Stimulated activated CD4-positive, alpha-beta T cell treated with anti-CD3 and anti-CD28 coated beads, Interleukin-4, amount 100 ng/mL, for 4 hours (primary cell): ENCODE results near the gene WDR27.
"Not testable (repeated sequence)": the region's sequence is repeated elsewhere in the genome, so short reads cannot be mapped to it uniquely, and the experiment has no call there.

ENCODE experiments used
- DNase-seq, 2 experiments: peaks; one replicate each; pipeline ENCODE4 v3.0.0-alpha.2; 2020

WDR27 gene

DNA sequence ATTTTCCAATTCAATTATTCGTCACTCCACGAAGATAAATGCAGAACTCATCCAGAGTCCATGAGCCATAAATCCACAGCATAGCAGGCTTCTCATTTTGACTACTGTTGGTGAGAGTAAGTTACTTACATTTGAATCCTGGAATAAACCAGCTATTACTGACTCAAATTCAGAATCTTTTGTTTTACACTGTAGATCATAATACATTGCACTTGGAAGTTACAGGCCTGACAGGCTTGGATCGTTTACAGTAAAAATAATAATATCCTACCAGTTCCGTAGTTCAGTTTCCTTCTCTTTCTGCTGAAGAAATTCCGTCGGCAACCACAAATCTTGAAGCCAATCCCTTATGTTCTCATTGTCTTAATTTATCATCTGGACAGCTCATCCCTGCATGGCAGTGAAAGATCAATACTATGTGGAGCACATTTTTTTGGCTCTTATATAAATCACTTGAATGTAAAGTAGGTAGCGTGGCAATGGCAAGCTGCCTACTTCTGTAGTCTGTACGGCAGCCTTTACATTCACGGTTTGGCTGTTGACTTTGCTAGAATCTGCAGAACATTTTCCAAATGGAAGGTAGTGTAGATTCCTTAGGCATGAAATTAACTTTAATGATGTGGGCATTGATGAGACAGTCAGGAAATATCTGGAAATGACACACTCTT lies 142.9 kb downstream of the WDR27 start:
- DNase-seq: no peak

- DNase-seq: no peak
Measured at GRCh38 chr6:169558378-169558773, 143.5 kb downstream of the WDR27 start.

GRCh38 chr6:169557887-169558286 lies 143.9 kb downstream of the WDR27 start:
- no peak for DNase-seq

DNA sequence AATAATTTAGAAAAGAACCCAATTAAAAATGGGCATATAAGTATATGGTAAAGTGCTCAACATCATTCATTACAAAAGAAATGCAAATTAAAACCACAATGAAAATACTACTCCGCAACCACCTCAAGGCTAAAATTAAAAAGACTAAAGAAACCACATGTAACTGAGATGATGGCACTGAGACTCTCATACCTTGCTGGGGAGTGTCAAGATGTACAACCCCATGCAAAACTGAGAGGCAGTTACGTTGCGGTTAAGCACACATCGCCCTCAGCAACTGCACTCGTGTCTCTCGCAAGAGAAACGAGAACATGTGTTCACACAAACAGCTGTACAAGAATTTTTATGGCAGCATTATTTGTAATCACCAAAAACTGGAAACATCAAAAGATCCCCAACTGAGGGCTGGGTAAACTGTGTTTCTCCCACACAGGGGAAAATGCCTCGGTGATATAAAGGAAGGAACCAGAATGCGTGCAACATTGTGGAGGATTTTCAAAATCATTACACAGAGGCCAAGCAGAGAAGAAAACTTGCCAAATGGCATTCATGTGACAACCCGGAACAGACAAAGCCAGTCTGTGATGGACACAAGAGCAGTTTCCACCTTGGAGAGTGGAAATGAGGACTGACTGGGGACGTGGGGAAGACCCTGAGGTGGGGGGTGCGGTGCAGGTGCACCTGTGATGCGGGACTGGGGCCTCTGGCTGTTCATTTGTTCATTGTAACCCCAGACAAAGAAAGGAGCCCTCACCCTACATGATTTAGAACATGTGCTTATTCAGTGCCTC lies 144.9 kb downstream of the WDR27 start:
- no peak for DNase-seq

GRCh38 chr6:169555971-169556617 lies 145.7 kb downstream of the WDR27 start:
- DNase-seq: no peak

DNA sequence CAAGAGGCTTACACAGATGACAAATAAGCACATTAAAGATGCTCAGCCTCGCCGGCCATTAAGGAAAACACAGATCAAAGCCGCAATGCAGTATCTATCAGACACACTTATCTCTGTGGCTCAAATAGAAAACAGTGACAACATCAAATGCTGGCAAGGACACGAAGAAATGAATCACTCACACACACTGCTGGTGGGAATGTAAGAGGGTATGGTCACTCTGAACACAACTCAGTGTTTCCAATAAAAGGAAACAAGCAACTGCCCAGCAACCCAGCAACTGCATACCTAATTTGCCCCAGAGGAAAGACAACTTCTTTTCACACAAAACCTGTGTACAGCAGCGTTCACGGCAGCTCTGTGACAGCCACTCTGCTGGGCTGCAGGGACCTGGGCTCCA lies 155.8 kb downstream of the WDR27 start:
- DNase-seq: no peak

DNA sequence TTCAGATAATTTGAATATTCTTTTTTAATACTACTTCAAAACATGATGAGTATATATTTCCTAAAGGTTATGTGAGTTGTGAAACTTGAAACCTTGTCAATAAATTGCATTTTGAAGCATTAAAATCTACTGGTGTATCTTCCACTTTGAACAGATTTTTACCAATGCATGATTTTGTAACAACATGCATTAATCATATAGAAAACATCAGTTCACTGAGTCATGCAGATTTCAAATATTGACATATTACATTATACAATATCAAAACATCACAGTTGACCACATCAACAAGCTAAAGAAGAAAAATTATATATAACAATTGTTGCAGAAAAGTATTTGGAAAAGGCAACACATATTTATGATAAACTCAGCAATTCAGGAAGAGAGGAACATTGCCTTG lies 158.1 kb downstream of the WDR27 start:
- DNase-seq: no peak

- no peak for DNase-seq
Measured at GRCh38 chr6:169542491-169542890, 159.3 kb downstream of the WDR27 start.

DNA sequence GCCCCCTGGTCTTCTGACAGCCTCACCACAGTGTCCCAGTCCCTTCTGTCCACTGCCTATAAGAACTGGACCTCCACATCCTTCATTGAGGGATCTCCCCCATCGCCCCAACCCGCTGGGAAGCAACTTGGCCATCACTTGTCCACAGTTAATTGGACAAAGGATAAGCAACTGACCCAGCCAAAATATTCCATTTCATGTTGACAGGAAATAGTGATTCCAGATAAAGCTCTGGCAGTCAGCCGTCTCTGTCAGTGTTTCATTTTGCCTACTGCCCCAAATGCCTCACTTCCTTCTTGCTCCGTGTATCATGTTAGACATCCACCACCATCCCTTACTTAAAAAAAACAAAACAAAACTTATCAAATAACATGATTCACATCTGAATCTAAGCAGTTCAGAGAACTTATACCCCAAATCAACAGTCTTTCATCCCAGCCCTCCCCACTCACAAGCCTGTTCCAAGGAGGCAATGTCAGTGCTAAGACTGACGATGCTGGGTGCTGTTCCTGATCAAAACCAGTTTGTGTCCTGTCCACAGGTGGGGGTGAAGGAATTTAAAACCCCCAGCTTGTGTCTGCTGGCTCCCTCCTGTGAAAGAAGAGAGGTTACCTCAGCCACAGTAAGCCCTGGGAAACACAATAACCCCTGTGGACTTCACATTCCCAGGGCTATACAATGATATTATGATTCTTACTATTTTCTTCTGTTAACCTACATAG lies 162.5 kb downstream of the WDR27 start:
- DNase-seq: no peak

DNA sequence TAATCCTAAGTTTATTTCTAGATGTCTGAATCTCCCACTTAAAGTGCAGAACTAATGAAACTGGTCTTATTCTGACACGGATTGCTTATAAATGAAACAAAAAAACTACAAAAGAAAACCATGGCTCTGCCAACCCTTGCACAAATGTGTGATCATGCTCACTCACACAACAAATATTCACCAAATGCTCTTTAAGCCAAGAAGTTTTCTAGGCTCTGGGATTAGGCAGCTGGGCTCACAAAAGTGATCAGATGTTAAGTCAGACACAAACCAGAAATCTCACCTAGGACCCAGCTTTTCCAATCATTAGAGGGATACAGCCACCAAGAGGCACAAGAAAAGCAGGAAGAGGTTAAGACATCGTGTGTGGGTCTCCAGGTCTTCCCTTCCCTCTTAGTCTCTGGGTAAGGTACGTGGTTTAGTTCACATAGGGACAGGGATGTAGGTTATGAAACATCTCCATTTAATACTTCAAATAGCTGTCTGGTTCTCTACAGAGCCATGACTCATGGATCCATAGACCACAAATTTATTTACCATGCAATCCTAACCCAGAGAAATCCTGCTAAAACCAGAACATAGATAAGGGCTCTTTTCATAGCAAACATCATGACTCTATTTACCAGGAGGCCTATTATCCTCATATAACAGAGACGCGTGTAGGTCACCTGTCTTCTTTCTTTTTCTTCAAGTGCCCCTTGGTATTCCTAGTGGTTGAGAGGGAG lies 165.2 kb downstream of the WDR27 start:
- DNase-seq: no peak

- DNase-seq: no peak
Measured at GRCh38 chr6:169534039-169534421, 167.8 kb downstream of the WDR27 start.

- DNase-seq: no peak
Measured at GRCh38 chr6:169533301-169534038, 168.4 kb downstream of the WDR27 start.

GRCh38 chr6:169530752-169531123 lies 171.1 kb downstream of the WDR27 start:
- DNase-seq: no peak

DNA sequence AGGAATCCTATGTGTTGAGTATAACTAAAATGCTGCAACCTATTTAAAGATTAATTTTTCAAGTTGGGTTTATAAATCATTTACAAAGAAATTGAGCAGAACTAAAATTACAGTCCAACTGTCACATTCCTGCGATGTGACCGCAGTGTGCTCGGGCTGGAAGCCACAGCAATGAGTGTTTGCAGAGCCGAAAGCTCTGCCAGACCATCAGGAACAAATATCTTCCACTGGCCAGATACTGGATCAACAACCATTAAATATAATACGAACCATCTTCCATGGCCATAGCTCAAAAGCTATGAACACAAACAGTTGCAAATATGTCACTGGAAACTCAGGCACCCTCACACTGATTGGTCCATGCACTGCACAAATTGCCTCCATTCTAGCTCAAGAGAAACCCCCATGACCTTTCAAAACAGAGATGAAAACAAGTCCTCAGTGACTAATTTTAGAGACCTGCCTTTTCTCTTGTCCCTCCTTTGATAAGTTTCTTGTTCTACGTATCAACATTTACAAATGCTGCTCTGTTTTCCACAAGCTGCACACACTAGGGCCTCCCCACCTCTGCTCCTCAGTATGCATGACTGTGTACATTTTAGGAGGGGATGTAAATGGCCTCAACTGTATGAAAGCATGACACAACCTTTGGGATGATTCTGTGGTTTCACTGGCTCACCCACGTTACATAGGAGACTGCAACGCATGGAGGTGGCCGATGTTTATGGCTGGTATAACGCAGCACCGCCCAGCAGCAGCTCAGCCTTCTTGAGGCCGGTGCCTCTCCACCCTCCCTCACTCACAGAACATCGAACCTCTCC lies 171.7 kb downstream of the WDR27 start:
- DNase-seq: no peak

DNA sequence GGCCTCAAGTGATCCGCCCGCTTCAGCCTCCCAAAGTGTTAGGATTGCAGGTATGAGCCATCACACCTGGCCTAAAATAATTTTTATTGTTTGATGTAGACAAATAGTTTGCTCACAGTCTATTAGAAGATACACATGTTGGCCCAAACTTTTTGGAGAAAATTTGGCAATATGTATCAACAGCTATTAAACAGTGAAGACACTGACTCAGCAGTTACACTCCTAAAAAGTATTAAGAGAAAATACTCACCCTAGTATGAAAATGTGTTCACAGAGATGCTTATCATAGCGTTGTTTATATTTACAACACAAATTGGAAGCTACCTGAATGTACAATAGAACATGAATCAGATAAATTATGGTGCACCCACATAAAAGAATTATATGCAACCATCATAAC lies 173.1 kb downstream of the WDR27 start:
- DNase-seq: no peak

DNA sequence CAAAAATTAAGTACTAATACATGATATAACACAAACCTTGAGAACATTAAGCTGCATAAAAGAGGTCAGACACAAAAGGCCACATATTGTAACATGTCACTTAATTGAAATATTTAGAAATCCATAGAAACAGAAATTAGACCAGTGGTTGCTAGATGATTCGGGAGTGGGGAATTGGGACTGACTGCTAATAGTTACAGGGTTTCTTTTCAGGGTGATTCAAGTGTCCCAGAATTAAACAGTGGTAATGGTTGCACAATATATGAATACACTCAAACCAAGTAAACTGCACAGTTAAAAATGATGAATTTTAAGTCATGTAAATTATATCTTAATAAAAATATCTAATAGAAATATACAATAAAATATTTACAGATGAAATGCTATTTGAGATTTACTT lies 174.5 kb downstream of the WDR27 start:
- no peak for DNase-seq

DNA sequence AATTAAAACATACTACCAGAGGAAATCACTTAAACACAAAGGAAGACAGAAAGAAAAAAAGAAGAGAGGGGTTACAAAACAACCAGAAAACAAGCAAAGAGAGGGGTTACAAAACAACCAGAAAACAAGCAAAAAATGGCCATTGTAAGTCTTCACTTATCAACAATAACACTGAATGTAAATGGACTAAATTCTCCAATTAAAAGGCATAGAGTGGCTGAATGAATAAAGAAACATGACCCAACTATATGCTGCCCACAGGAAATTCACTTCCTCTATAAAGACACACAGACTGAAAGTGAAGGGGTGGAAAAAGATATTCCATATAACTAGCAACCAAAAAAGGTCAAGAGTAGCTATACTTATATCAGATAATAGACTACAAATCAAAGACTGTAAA lies 180.0 kb downstream of the WDR27 start:
- DNase-seq: no peak

DNA sequence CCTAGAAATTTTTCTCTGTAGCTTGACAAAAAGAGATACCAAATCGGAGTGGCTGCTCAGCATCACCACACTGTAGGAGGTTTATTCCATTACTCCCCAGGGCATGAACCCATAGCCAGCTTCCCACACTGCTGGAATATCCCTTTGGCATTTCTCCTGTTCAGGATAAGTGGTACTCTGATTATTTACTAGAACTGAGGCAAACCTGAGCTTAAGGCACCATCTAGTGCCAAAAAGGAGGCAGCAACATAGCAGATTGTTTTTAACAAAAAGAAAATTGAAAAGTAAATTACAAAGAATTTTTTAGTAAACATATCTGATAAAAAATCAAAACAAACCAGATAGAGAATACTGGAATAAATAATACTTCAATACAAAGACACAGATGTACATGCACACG lies 181.7 kb downstream of the WDR27 start:
- DNase-seq: no peak

- no peak for DNase-seq
Measured at GRCh38 chr6:169518451-169518850, 183.4 kb downstream of the WDR27 start.

DNA sequence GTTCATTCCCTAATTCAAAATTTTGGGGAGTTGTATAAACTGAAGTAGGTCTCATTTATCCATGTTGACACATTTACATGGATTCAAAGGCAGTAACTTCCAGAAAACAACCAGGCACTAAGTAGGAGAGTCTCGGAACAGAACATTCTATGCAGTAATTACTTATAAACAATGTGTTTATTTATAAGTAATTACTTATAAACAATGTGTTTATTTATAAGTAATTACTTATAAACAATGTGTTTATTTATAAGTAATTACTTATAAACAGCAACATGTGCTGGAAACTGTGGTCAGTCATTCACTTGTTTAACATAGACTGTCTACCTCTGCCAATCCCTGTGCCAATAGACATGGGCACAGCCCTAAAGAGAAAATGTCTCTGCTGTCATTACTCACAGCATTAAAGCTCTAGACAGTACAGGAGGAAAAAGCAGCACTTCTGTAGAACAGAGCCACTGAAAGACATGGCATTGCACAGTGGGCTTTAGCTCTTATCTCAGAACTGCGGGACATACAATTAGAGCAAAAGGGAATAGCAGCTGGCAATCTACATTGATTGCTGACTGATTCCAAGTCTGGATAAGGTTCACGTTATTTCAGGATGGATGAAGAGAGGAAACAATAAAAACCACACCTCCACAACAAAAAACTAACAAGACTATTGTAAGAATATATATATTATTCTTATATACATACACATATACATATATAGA lies 188.2 kb downstream of the WDR27 start:
- no peak for DNase-seq

- DNase-seq: not testable (repeated sequence)
Measured at GRCh38 chr6:169511785-169512184, 190.0 kb downstream of the WDR27 start.
